Neutrophil (primary cell): ENCODE measurements around the gene GDF11.
"Not testable (repeated sequence)": the region's sequence is repeated elsewhere in the genome, so short reads cannot be mapped to it uniquely, and the experiment has no call there.

Experiments used
- H3K27ac ChIP-seq: fragments of 200-600 bp; sonication (generic); 2 replicates; pipeline ENCODE4 v1.5.1; 2016; ENCODE audit warnings: mild to moderate bottlenecking, moderate library complexity
- H3K27me3 ChIP-seq: fragments of 200-600 bp; sonication (generic); 2 replicates; pipeline ENCODE4 v1.6.0; 2016; ENCODE audit warnings: mild to moderate bottlenecking
- H3K36me3 ChIP-seq: fragments of 200-600 bp; sonication (generic); 2 replicates; pipeline ENCODE4 v1.5.1; 2017
- H3K4me1 ChIP-seq, 2 experiments: fragments of 200-600 bp in 1 of 2; sonication (generic) in 1 of 2; 1 replicate in 1 of 2; 2 replicates in 1 of 2; pipeline versions ENCODE4 v1.5.1 to v1.6.1; 2013 to 2016; ENCODE audit warnings: low read depth in 1 of 2, low read length in 1 of 2, mild to moderate bottlenecking in 1 of 2, moderate library complexity in 1 of 2; ENCODE audit not compliant: control insufficient read depth in 1 of 2, insufficient read depth in 1 of 2
- H3K4me3 ChIP-seq, 2 experiments: fragments of 200-600 bp in 1 of 2; sonication (generic) in 1 of 2; 1 replicate in 1 of 2; 2 replicates in 1 of 2; pipeline ENCODE4 v1.5.1; 2013 to 2016; ENCODE audit warnings: low read depth in 1 of 2, low read length in 1 of 2, mild to moderate bottlenecking in 1 of 2, moderate library complexity in 1 of 2
- H3K9me3 ChIP-seq: fragments of 200-600 bp; sonication (generic); 2 replicates; pipeline ENCODE4 v1.5.1; 2016
- TF ChIP-seq, protein P1 (sequence below): fragments of 200-600 bp; sonication (generic); IDR thresholded peaks from 2 replicates; pipeline ENCODE4 v1.5.1; 2016; ENCODE audit warnings: antibody characterized with exemption

GDF11 gene

GRCh38 chr12:55748230-55748993 is 5.5 kb downstream of the GDF11 start:
- Histone ChIP-seq H3K4me3 (no peak overlapping the region), H3K9me3 (no peaks in the 10 kb centered on the region), H3K27ac (no peak overlapping the region), H3K4me1 (peaks cover 9 to 10% of the 10 kb centered on the region in 2 experiments), H3K27me3 (peaks cover 36% of the 10 kb centered on the region), H3K36me3 (peaks cover 33% of the 10 kb centered on the region)
- TF ChIP-seq, protein P1, sequence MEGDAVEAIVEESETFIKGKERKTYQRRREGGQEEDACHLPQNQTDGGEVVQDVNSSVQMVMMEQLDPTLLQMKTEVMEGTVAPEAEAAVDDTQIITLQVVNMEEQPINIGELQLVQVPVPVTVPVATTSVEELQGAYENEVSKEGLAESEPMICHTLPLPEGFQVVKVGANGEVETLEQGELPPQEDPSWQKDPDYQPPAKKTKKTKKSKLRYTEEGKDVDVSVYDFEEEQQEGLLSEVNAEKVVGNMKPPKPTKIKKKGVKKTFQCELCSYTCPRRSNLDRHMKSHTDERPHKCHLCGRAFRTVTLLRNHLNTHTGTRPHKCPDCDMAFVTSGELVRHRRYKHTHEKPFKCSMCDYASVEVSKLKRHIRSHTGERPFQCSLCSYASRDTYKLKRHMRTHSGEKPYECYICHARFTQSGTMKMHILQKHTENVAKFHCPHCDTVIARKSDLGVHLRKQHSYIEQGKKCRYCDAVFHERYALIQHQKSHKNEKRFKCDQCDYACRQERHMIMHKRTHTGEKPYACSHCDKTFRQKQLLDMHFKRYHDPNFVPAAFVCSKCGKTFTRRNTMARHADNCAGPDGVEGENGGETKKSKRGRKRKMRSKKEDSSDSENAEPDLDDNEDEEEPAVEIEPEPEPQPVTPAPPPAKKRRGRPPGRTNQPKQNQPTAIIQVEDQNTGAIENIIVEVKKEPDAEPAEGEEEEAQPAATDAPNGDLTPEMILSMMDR: no peak

GRCh38 chr12:55755246-55755645 is 12.3 kb downstream of the GDF11 start:
- Histone ChIP-seq H3K9me3 (no peaks in the 10 kb centered on the region), H3K4me1 (no peaks in the 10 kb centered on the region), H3K4me3 (no peak overlapping the region), H3K27ac (no peak overlapping the region), H3K27me3 (no peaks in the 10 kb centered on the region), H3K36me3 (peaks cover 94% of the 10 kb centered on the region)
- TF ChIP-seq, protein P1: no peak

DNA sequence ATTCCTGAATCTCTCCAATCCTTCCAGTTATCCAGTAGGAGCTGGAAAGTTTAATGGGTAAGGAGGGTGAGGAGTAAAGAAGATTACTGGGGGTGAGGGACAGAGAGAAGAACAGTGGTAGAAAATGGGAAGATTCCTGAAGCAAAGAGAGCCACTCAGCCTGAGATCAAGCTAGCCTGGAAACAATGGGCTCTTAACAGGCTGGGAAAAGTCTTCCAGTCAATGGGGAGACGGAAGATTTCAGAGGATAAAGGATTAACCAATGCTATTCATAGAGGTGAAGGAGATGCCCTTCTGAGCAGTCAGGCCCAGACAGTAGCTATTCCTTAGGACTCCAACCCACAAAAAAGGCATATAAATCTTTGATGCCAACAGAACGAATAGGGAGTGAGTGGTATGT is 14.8 kb downstream of the GDF11 start:
- Histone ChIP-seq H3K9me3 (no peaks in the 10 kb centered on the region), H3K4me1 (no peaks in the 10 kb centered on the region), H3K27me3 (no peaks in the 10 kb centered on the region), H3K27ac (no peak overlapping the region), H3K4me3 (no peak overlapping the region), H3K36me3 (peaks cover 85% of the 10 kb centered on the region)
- TF ChIP-seq, protein P1: no peak

- H3K27me3 ChIP-seq, H3K9me3 ChIP-seq, H3K4me3 ChIP-seq, H3K27ac ChIP-seq, H3K4me1 ChIP-seq: not testable (repeated sequence)
- H3K36me3 ChIP-seq: peaks cover 85% of the 10 kb centered on the region
These were observed 15.7 kb downstream of the GDF11 start for GRCh38 chr12:55758575-55758974.

GRCh38 chr12:55760663-55761062 is 17.7 kb downstream of the GDF11 start:
- no peaks in the 10 kb centered on the region for H3K4me1 ChIP-seq
- peaks cover 72% of the 10 kb centered on the region for H3K36me3 ChIP-seq
- H3K27me3 ChIP-seq: no peaks in the 10 kb centered on the region
- TF ChIP-seq, protein P1: no peak
- no peaks in the 10 kb centered on the region for H3K9me3 ChIP-seq
- no peak overlapping the region for H3K4me3 ChIP-seq
- H3K27ac ChIP-seq: no peak overlapping the region

- H3K4me3 ChIP-seq: no peak overlapping the region
- TF ChIP-seq, protein P1: no peak
- H3K36me3 ChIP-seq: peaks cover 65% of the 10 kb centered on the region
- no peaks in the 10 kb centered on the region for H3K27me3 ChIP-seq
- no peaks in the 10 kb centered on the region for H3K4me1 ChIP-seq
- no peaks in the 10 kb centered on the region for H3K9me3 ChIP-seq
- H3K27ac ChIP-seq: no peak overlapping the region
These were observed 19.7 kb downstream of the GDF11 start for GRCh38 chr12:55762646-55763045.
